HepG2 (cell line): ENCODE results near the gene SASH1. TPM values are rescaled to one million over a fixed set of nuclear protein-coding genes. Genes with fewer than 3 reads are reported as not detected.

Experiments
- CENPBD1 ChIP-seq: sonication (generic); formaldehyde crosslinking; IDR thresholded peaks from 2 replicates; pipeline ENCODE4 v1.8.0; 2022; ENCODE audit warnings: missing genetic modification reagents, low read depth, mild to moderate bottlenecking, borderline replicate concordance
- DMAP1 ChIP-seq: IDR thresholded peaks from 2 replicates; pipeline ENCODE4 v1.6.1; 2016
- ELF3 ChIP-seq: IDR thresholded peaks from 2 replicates; pipeline ENCODE4 v1.6.1; 2016; ENCODE audit warnings: missing genetic modification reagents, missing compliant biosample characterization
- ETV5 ChIP-seq: IDR thresholded peaks from 2 replicates; pipeline ENCODE4 v1.6.1; 2018; ENCODE audit warnings: missing biosample characterization, missing genetic modification reagents, inconsistent platforms, borderline replicate concordance
- IRF2 ChIP-seq: IDR thresholded peaks from 2 replicates; pipeline ENCODE4 v1.6.1; 2018; ENCODE audit warnings: missing genetic modification reagents, missing compliant biosample characterization
- MYPOP ChIP-seq: sonication (generic); formaldehyde crosslinking; IDR thresholded peaks from 2 replicates; pipeline ENCODE4 v1.8.1; 2023; ENCODE audit warnings: mild to moderate bottlenecking, moderate library complexity, missing genetic modification reagents
- MZF1 ChIP-seq: sonication (generic); formaldehyde crosslinking; IDR thresholded peaks from 2 replicates; pipeline ENCODE4 v1.8.1; 2023; ENCODE audit warnings: mild to moderate bottlenecking, missing genetic modification reagents, borderline replicate concordance
- PITX1 ChIP-seq: sonication (generic); formaldehyde crosslinking; IDR thresholded peaks from 2 replicates; pipeline ENCODE4 v1.5.1; 2020; ENCODE audit warnings: mild to moderate bottlenecking, missing genetic modification reagents
- POLR2AphosphoS5 ChIP-seq: IDR thresholded peaks from 2 replicates; pipeline ENCODE4 v1.6.1; 2012; ENCODE audit warnings: low read depth, low read length
- PRMT3 ChIP-seq: sonication (generic); formaldehyde crosslinking; IDR thresholded peaks from 2 replicates; pipeline ENCODE4 v1.8.1; 2022; ENCODE audit warnings: low read depth, mild to moderate bottlenecking, moderate library complexity, missing genetic modification reagents, borderline replicate concordance
- RFXAP ChIP-seq: sonication (generic); formaldehyde crosslinking; IDR thresholded peaks from 2 replicates; pipeline ENCODE4 v1.4.0; 2020; ENCODE audit warnings: missing genetic modification reagents, borderline replicate concordance
- ZBTB20 ChIP-seq: sonication (generic); formaldehyde crosslinking; IDR thresholded peaks from 2 replicates; pipeline ENCODE4 v1.8.1; 2023; ENCODE audit warnings: missing genetic modification reagents, low read depth, mild to moderate bottlenecking, borderline replicate concordance
- ZNF577 ChIP-seq: sonication (generic); formaldehyde crosslinking; IDR thresholded peaks from 2 replicates; pipeline ENCODE4 v1.4.0; 2020; ENCODE audit warnings: mild to moderate bottlenecking, low read depth, missing genetic modification reagents, borderline replicate concordance
- ZNF644 ChIP-seq: IDR thresholded peaks from 2 replicates; pipeline ENCODE4 v1.6.1; 2016; ENCODE audit warnings: low read depth
- ZNF713 ChIP-seq: sonication (generic); formaldehyde crosslinking; IDR thresholded peaks from 2 replicates; pipeline ENCODE4 v1.4.0; 2020; ENCODE audit warnings: mild to moderate bottlenecking, missing genetic modification reagents
- polyA plus RNA-seq, 8 experiments: library from polyadenylated mRNA; depleted of rRNA in 3 of 8; stranded (reverse) in 7 of 8; unstranded in 1 of 8; fragments of >200 nt; fragmentation: Illumina TruSeq in 4 of 8; extraction: Trizol in 4 of 8; gene quantifications; 2 replicates each; pipeline versions ENCODE4 v1.2.1 to v1.2.3, GENCODE V29; 2011 to 2016; ENCODE audit warnings: low read depth in 4 of 8, missing spikeins in 1 of 8, mixed read lengths in 1 of 8; ENCODE audit not compliant: insufficient read depth in 1 of 8
- total RNA-seq, 5 experiments: library from RNA; depleted of rRNA; stranded (reverse); fragments of >200 nt; fragmentation: Illumina TruSeq; extraction: Trizol; gene quantifications; 2 replicates each; pipeline ENCODE4 v1.2.3, GENCODE V29; 2016; ENCODE audit warnings: low read depth in 1 of 5
- TF ChIP-seq, protein P1 (sequence below): sonication (generic); formaldehyde crosslinking; IDR thresholded peaks from 2 replicates; pipeline ENCODE4 v1.4.0; 2020; ENCODE audit warnings: mild to moderate bottlenecking, missing genetic modification reagents
- TF ChIP-seq, protein P2 (sequence below): sonication (generic); formaldehyde crosslinking; IDR thresholded peaks from 2 replicates; pipeline ENCODE4 v1.8.1; 2023; ENCODE audit warnings: missing genetic modification reagents, mild to moderate bottlenecking, borderline replicate concordance
- TF ChIP-seq, protein P3 (sequence below): sonication (generic); formaldehyde crosslinking; IDR thresholded peaks from 2 replicates; pipeline ENCODE4 v1.8.0; 2022; ENCODE audit warnings: mild to moderate bottlenecking, missing genetic modification reagents
- TF ChIP-seq, protein P4 (sequence below): fragments of 450-650 bp; IDR thresholded peaks from 2 replicates; pipeline ENCODE4 v1.6.1; 2016

The SASH1 gene
- total and polyA plus RNA-seq, 2 of the 13 experiments (the other 11 are each of a cell fraction or from before 2014, with no cell fraction given): 7.5 to 8.2 TPM

- TF ChIP-seq MYPOP (CRISPR knock-in tag) (peak; percentile 91), ZBTB20 (peak; percentile 75; the same call in 1 of the 2 replicates), PRMT3 (CRISPR knock-in tag) (no peak), ELF3 (CRISPR knock-in tag) (peak; percentile 80), RFXAP (CRISPR knock-in tag) (peak; percentile 35; the same call in 1 of the 2 replicates), ZNF644 (CRISPR knock-in tag) (no peak), ETV5 (peak; percentile 46; the same call in 1 of the 2 replicates), POLR2AphosphoS5 (peak; percentile 79; the same call in 1 of the 2 replicates), IRF2 (CRISPR knock-in tag) (0 out of 2 replicates have a peak, but pooled peaks have one; percentile 69), ZNF713 (0 out of 2 replicates have a peak, but pooled peaks have one; percentile 75), MZF1 (CRISPR knock-in tag) (no peak), ZNF577 (CRISPR knock-in tag) (no peak), DMAP1 (CRISPR knock-in tag) (peak; percentile 83; the same call in 1 of the 2 replicates), CENPBD1 (CRISPR knock-in tag) (peak; percentile 20; the same call in 1 of the 2 replicates), PITX1 (CRISPR knock-in tag) (peak; percentile 67)
- TF ChIP-seq, protein P1, sequence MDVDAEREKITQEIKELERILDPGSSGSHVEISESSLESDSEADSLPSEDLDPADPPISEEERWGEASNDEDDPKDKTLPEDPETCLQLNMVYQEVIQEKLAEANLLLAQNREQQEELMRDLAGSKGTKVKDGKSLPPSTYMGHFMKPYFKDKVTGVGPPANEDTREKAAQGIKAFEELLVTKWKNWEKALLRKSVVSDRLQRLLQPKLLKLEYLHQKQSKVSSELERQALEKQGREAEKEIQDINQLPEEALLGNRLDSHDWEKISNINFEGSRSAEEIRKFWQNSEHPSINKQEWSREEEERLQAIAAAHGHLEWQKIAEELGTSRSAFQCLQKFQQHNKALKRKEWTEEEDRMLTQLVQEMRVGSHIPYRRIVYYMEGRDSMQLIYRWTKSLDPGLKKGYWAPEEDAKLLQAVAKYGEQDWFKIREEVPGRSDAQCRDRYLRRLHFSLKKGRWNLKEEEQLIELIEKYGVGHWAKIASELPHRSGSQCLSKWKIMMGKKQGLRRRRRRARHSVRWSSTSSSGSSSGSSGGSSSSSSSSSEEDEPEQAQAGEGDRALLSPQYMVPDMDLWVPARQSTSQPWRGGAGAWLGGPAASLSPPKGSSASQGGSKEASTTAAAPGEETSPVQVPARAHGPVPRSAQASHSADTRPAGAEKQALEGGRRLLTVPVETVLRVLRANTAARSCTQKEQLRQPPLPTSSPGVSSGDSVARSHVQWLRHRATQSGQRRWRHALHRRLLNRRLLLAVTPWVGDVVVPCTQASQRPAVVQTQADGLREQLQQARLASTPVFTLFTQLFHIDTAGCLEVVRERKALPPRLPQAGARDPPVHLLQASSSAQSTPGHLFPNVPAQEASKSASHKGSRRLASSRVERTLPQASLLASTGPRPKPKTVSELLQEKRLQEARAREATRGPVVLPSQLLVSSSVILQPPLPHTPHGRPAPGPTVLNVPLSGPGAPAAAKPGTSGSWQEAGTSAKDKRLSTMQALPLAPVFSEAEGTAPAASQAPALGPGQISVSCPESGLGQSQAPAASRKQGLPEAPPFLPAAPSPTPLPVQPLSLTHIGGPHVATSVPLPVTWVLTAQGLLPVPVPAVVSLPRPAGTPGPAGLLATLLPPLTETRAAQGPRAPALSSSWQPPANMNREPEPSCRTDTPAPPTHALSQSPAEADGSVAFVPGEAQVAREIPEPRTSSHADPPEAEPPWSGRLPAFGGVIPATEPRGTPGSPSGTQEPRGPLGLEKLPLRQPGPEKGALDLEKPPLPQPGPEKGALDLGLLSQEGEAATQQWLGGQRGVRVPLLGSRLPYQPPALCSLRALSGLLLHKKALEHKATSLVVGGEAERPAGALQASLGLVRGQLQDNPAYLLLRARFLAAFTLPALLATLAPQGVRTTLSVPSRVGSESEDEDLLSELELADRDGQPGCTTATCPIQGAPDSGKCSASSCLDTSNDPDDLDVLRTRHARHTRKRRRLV (CRISPR knock-in tag): 0 out of 2 replicates have a peak, but pooled peaks have one; percentile 49
- TF ChIP-seq, protein P2, sequence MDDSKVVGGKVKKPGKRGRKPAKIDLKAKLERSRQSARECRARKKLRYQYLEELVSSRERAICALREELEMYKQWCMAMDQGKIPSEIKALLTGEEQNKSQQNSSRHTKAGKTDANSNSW (CRISPR knock-in tag): peak; percentile 90; the same call in 1 of the 2 replicates
- TF ChIP-seq, protein P3, sequence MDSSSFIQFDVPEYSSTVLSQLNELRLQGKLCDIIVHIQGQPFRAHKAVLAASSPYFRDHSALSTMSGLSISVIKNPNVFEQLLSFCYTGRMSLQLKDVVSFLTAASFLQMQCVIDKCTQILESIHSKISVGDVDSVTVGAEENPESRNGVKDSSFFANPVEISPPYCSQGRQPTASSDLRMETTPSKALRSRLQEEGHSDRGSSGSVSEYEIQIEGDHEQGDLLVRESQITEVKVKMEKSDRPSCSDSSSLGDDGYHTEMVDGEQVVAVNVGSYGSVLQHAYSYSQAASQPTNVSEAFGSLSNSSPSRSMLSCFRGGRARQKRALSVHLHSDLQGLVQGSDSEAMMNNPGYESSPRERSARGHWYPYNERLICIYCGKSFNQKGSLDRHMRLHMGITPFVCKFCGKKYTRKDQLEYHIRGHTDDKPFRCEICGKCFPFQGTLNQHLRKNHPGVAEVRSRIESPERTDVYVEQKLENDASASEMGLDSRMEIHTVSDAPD: no peak
- TF ChIP-seq, protein P4, sequence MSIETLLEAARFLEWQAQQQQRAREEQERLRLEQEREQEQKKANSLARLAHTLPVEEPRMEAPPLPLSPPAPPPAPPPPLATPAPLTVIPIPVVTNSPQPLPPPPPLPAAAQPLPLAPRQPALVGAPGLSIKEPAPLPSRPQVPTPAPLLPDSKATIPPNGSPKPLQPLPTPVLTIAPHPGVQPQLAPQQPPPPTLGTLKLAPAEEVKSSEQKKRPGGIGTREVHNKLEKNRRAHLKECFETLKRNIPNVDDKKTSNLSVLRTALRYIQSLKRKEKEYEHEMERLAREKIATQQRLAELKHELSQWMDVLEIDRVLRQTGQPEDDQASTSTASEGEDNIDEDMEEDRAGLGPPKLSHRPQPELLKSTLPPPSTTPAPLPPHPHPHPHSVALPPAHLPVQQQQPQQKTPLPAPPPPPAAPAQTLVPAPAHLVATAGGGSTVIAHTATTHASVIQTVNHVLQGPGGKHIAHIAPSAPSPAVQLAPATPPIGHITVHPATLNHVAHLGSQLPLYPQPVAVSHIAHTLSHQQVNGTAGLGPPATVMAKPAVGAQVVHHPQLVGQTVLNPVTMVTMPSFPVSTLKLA: peak; percentile 34
Observed at GRCh38 chr6:148342350-148343046, at the start of gene SASH1 (continued).
